Transverse colon (tissue), 4 donors: ENCODE data around the gene POLD2. TPM values are rescaled to one million over a fixed set of nuclear protein-coding genes. Genes with fewer than 3 reads are reported as not detected.
A peak's percentile ranks its signal among the peaks of the same experiment; 100 is the strongest.

Experiments used
- DNase-seq: peaks from one replicate; pipeline ENCODE4 v3.0.0-alpha.2; 2019
- H3K27ac ChIP-seq, 4 donors: fragments of 200-600 bp; sonication (generic); 2 replicates each; pipeline ENCODE4 v1.5.1; 2016 to 2018; ENCODE audit warnings: inconsistent platforms in 4 of 4
- H3K27me3 ChIP-seq: fragments of 200-600 bp; sonication (generic); 2 replicates; pipeline ENCODE4 v1.5.1; 2017; ENCODE audit warnings: inconsistent platforms
- H3K36me3 ChIP-seq, 4 donors: fragments of 200-600 bp; sonication (generic); 2 replicates each; pipeline ENCODE4 v1.5.1; 2017 to 2019; ENCODE audit warnings: inconsistent platforms in 4 of 4
- H3K4me1 ChIP-seq, 4 donors: fragments of 200-600 bp; sonication (generic); 2 replicates each; pipeline ENCODE4 v1.5.1; 2017 to 2020; ENCODE audit warnings: inconsistent platforms in 4 of 4
- H3K4me3 ChIP-seq, 4 donors: fragments of 200-600 bp; sonication (generic); 1 replicate in 1 of 4; 2 replicates in 3 of 4; pipeline versions ENCODE4 v1.5.1 to v1.6.1; 2017 to 2019; ENCODE audit warnings: inconsistent platforms in 4 of 4
- H3K9me3 ChIP-seq, 2 donors: fragments of 200-600 bp; sonication (generic); 2 replicates each; pipeline ENCODE4 v1.5.1; 2017 to 2019; ENCODE audit warnings: inconsistent platforms in 2 of 2
- CTCF ChIP-seq, 5 experiments: fragments of 200-600 bp in 3 of 5; fragments of 450-650 bp in 2 of 5; sonication (generic) in 3 of 5; IDR thresholded peaks; 1 replicate in 2 of 5; 2 replicates in 3 of 5; pipeline ENCODE4 v1.5.1; 2016 to 2017; ENCODE audit warnings: antibody characterized with exemption in 5 of 5, inconsistent platforms in 3 of 5, mild to moderate bottlenecking in 2 of 5, moderate library complexity in 1 of 5
- EP300 ChIP-seq: sonication (generic); formaldehyde crosslinking; IDR thresholded peaks from one replicate; pipeline ENCODE4 v1.6.1; 2017; ENCODE audit warnings: antibody characterized with exemption, low read depth
- POLR2A ChIP-seq: fragments of 450-650 bp; IDR thresholded peaks from one replicate; pipeline ENCODE4 v1.6.1; 2016; ENCODE audit warnings: antibody characterized with exemption, mild to moderate bottlenecking, moderate library complexity
- POLR2AphosphoS5 ChIP-seq, 3 donors: sonication (generic); formaldehyde crosslinking; IDR thresholded peaks; one replicate each; pipeline ENCODE4 v1.6.1; 2016; ENCODE audit warnings: antibody characterized with exemption in 3 of 3
- WGBS, 2 donors: methylation state at CpG; one replicate each; pipeline ENCODE4 v1.1.5; 2018; ENCODE audit warnings: low coverage in 1 of 2; 5-methylcytosine and 5-hydroxymethylcytosine counted together
- in situ Hi-C, 4 donors: fragments of 200-750 bp; cut with MboI; loops; one replicate each; pipeline versions ENCODE4 v1.15.0 to v1.15.1; 2017; ENCODE audit warnings: low sequenced_read_pairs in 3 of 4, low pct_ligation_motif_present in 1 of 4, low pct_unique_long_range_greater_than_20kb in 1 of 4
- intact Hi-C: fragments of 100-400 bp; cut with DNase I; formaldehyde crosslinking; loops from one replicate; pipeline ENCODE4 v1.15.1; 2023; ENCODE audit warnings: low total_unique reads
- total RNA-seq, 4 donors: library from RNA; depleted of rRNA; stranded (reverse); fragments of >200 nt; gene quantifications; one replicate each; pipeline ENCODE4 v1.1.0, GENCODE V29; 2016

POLD2 gene
- total RNA-seq, 4 donors from 2014 or later, result 20.1 to 32.7 (median 22.7) TPM

- no peak overlapping the region for H3K4me3 ChIP-seq
- H3K27ac ChIP-seq, result no peak overlapping the region
- H3K27me3 ChIP-seq, result no peaks in the 10 kb centered on the region
- H3K4me1 ChIP-seq, result peaks cover 14 to 36% (median 32%) of the 10 kb centered on the region in 4 donors
- TF ChIP-seq CTCF (IDR thresholded peaks at IDR 0.05) (no peak), EP300 (no peak), POLR2AphosphoS5 (IDR thresholded peaks at IDR 0.05) (no peak), POLR2A (no peak)
- 96 to 97% methylated on average over 5 to 17 of the region's 17 CpGs for WGBS, 2 donors
- in situ Hi-C loops (no loop called here), intact Hi-C loops (no loop called here)
- no peak for DNase-seq
- H3K9me3 ChIP-seq, result no peaks in the 10 kb centered on the region
- peaks cover 0 to 22% (median 0%) of the 10 kb centered on the region in 4 donors for H3K36me3 ChIP-seq
These were observed 47.9 kb downstream of the POLD2 start for GRCh38 chr7:44075296-44076075.

DNA sequence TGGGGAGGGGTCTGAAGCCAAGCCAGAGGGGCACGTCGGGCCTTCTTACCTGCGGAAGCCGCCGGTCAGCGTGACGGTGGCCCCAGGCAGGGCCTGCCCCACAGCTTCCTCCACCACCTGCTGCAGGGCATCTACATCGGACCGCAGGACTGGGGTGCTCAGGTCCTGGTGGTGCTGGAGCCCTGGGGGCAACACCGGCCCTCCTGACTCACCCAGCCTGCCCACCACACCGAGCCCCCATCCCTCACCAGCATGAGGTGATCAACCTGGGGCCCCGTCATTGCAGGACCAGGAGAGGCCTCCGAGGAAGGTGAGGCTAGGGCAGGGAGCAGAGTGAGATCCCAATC lies 49.0 kb downstream of the POLD2 start:
- no peak overlapping the region for H3K4me3 ChIP-seq
- H3K4me1 ChIP-seq, result peaks cover 14 to 36% (median 32%) of the 10 kb centered on the region in 4 donors
- peaks cover 0 to 22% (median 0%) of the 10 kb centered on the region in 4 donors for H3K36me3 ChIP-seq
- no peak for TF ChIP-seq POLR2AphosphoS5 (IDR thresholded peaks at IDR 0.05)
- no peak for TF ChIP-seq EP300
- TF ChIP-seq POLR2A, result no peak
- TF ChIP-seq CTCF (IDR thresholded peaks at IDR 0.05), result no peak
- no peak for DNase-seq
- intact Hi-C loops (no loop called here), in situ Hi-C loops (no loop called here)
- no peaks in the 10 kb centered on the region for H3K27me3 ChIP-seq
- no peaks in the 10 kb centered on the region for H3K9me3 ChIP-seq
- 75% methylated on average over 8 of the region's 13 CpGs; no CpG with 5 or more reads in 1 of the 2 donors for WGBS, 2 donors
- peak overlapping the region; percentile 74 to 87 (median 78) for H3K27ac ChIP-seq

DNA sequence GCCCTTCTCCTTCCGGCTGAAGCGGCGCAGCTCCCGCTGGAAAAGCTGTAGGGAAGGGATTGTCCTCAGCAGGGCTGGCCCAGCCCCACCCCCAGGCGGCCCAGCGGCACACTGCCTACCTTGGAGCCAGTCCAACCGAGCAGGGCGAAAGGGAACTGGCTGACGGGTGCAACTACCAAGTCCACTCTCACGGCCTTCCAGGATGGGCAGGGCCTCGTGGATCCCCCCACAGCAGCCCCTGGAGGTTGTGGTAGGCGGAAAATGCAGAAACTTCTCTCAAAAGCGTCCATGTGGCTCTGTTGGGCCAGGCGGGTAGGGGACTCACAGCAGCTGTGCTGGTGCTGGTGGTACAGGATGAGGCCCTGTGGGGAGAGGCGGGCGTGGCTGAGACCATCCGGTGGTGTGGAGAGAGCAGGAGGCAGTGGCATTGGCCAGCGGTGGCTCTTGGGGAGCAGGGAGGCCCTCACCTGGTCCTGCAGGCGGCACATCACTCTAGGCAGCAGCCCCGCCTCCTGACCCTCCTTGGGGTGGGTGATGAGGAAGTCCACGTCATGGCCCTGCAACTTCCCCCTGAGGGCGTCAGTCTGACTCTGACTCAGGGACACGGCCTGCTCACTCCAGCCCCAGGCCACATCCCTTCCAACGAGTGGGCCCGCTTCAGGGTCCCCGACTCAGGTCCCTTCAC lies 49.5 kb downstream of the POLD2 start:
- TF ChIP-seq CTCF (IDR thresholded peaks at IDR 0.05) (peak in 2 of 5 experiments; percentile 8 to 43), EP300 (no peak), POLR2AphosphoS5 (IDR thresholded peaks at IDR 0.05) (peak in 2 of 3 donors; percentile 50 to 53), POLR2A (peak; percentile 42)
- H3K9me3 ChIP-seq, result no peaks in the 10 kb centered on the region
- intact Hi-C loops (no loop called here), in situ Hi-C loops (no loop called here)
- peaks cover 0 to 21% (median 0%) of the 10 kb centered on the region in 4 donors for H3K36me3 ChIP-seq
- no peak overlapping the region for H3K4me3 ChIP-seq
- H3K4me1 ChIP-seq, result peaks cover 14 to 36% (median 32%) of the 10 kb centered on the region in 4 donors
- DNase-seq, result peak; percentile 91
- H3K27me3 ChIP-seq, result no peaks in the 10 kb centered on the region
- H3K27ac ChIP-seq, result peak overlapping the region; percentile 74 to 87 (median 78)
- 45% methylated on average over 22 of the region's 26 CpGs; no CpG with 5 or more reads in 1 of the 2 donors for WGBS, 2 donors
